Parathyroid adenoma (tissue), 2 donors: ENCODE results near the gene MICALL2.

Experiments used
- H2AFZ ChIP-seq: fragments of 300-600 bp; sonication (generic); one replicate; pipeline ENCODE4 v1.7.0; 2017; ENCODE audit warnings: antibody characterized with exemption, mild to moderate bottlenecking
- H3K27ac ChIP-seq: fragments of 300-600 bp; sonication (generic); one replicate; pipeline ENCODE4 v1.7.0; 2017
- H3K27me3 ChIP-seq: fragments of 300-600 bp; sonication (generic); one replicate; pipeline ENCODE4 v1.7.0; 2017; ENCODE audit warnings: low read length; ENCODE audit not compliant: control insufficient read depth, insufficient read depth
- H3K36me3 ChIP-seq: fragments of 300-600 bp; sonication (generic); one replicate; pipeline ENCODE4 v1.7.0; 2017; ENCODE audit warnings: low read length; ENCODE audit not compliant: control insufficient read depth, insufficient read depth
- H3K4me1 ChIP-seq: fragments of 300-600 bp; sonication (generic); one replicate; pipeline ENCODE4 v1.7.0; 2017; ENCODE audit warnings: control low read depth
- H3K4me2 ChIP-seq: fragments of 300-600 bp; sonication (generic); one replicate; pipeline ENCODE4 v1.7.0; 2017; ENCODE audit warnings: low read length
- H3K4me3 ChIP-seq: fragments of 300-600 bp; sonication (generic); one replicate; pipeline ENCODE4 v1.7.0; 2017; ENCODE audit warnings: low read depth, low read length
- H3K79me2 ChIP-seq: fragments of 300-600 bp; sonication (generic); one replicate; pipeline ENCODE4 v1.7.0; 2017; ENCODE audit warnings: control low read depth
- H3K9ac ChIP-seq: fragments of 300-600 bp; sonication (generic); one replicate; pipeline ENCODE4 v1.7.0; 2017; ENCODE audit warnings: mild to moderate bottlenecking
- H3K9me3 ChIP-seq: fragments of 300-600 bp; sonication (generic); one replicate; pipeline ENCODE4 v1.7.0; 2017; ENCODE audit warnings: low read length; ENCODE audit not compliant: control insufficient read depth
- TF ChIP-seq, protein P1 (sequence below): fragments of 300-600 bp; sonication (generic); IDR thresholded peaks from one replicate; pipeline ENCODE4 v1.7.0; 2017; ENCODE audit warnings: antibody characterized with exemption, mild to moderate bottlenecking
- donor health status: primary hyperparathyroidism.

Gene MICALL2

DNA sequence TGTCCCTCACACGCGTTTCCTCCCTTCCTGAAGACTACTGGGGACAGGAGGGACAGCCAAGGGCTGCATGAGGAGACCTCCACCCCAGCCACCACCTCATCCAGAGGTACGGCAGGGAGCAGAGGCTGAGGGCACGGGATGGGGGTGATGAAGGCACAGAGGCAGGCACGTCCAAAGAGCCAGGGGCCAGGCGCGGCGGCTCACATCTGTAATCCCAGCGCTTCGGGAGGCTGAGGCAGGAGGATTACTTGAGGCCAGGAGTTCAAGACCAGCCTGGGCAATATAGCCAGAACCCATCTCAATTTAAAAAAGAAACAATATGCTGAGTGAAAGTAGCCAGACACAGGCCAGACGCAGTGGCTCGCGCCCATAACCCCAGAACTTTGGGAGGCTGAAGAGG lies 3.3 kb downstream of the MICALL2 start:
- Histone ChIP-seq H3K9ac (no peak overlapping the region), H3K36me3 (no peaks in the 10 kb centered on the region), H3K9me3 (no peaks in the 10 kb centered on the region), H2AFZ (no peak overlapping the region), H3K4me1 (peaks cover 30% of the 10 kb centered on the region), H3K79me2 (peaks cover 8% of the 10 kb centered on the region), H3K4me2 (peak overlapping the region; percentile 73), H3K4me3 (peak overlapping the region; percentile 49), H3K27me3 (no peaks in the 10 kb centered on the region), H3K27ac (peak overlapping the region; percentile 66)
- TF ChIP-seq, protein P1, sequence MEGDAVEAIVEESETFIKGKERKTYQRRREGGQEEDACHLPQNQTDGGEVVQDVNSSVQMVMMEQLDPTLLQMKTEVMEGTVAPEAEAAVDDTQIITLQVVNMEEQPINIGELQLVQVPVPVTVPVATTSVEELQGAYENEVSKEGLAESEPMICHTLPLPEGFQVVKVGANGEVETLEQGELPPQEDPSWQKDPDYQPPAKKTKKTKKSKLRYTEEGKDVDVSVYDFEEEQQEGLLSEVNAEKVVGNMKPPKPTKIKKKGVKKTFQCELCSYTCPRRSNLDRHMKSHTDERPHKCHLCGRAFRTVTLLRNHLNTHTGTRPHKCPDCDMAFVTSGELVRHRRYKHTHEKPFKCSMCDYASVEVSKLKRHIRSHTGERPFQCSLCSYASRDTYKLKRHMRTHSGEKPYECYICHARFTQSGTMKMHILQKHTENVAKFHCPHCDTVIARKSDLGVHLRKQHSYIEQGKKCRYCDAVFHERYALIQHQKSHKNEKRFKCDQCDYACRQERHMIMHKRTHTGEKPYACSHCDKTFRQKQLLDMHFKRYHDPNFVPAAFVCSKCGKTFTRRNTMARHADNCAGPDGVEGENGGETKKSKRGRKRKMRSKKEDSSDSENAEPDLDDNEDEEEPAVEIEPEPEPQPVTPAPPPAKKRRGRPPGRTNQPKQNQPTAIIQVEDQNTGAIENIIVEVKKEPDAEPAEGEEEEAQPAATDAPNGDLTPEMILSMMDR = no peak

- peak overlapping the region; percentile 66 for H3K27ac ChIP-seq
These were observed 3.9 kb downstream of the MICALL2 start for GRCh38 chr7:1455241-1455939.

DNA sequence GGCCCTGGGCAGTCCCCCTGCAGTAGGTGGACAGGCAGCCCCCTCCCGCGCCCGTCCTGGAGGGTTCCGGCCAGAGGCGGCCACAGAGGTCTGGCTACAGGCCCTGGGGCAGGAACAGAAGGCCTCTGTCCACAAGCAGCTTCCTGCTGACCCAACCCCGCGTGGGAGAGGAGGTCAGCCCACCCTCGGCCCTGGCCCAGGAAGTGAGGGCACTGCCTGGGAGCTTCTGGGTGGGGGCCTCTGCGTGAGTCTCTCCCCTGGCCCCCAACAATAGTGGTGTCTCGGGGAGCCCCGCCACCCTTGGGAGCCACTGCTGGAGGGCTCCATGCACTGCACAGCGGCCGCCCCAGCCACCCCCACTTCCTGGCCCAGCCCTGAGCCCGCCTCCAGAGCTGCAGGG lies 4.7 kb downstream of the MICALL2 start:
- Histone ChIP-seq H3K36me3 (no peaks in the 10 kb centered on the region), H3K9me3 (no peaks in the 10 kb centered on the region), H3K27me3 (no peaks in the 10 kb centered on the region), H3K27ac (peak overlapping the region; percentile 66), H3K4me3 (no peak overlapping the region), H3K4me1 (peaks cover 20% of the 10 kb centered on the region), H3K4me2 (no peak overlapping the region), H2AFZ (no peak overlapping the region), H3K79me2 (peaks cover 8% of the 10 kb centered on the region), H3K9ac (no peak overlapping the region)
- TF ChIP-seq, protein P1 = no peak

More at GRCh38 chr7:1455241-1455939, 3.9 kb downstream of the MICALL2 start:
- Histone ChIP-seq H3K9ac (peak overlapping the region; percentile 25), H3K4me1 (peaks cover 26% of the 10 kb centered on the region), H3K79me2 (peaks cover 8% of the 10 kb centered on the region), H3K36me3 (no peaks in the 10 kb centered on the region), H3K4me3 (peak overlapping the region; percentile 49), H3K27me3 (no peaks in the 10 kb centered on the region), H3K4me2 (peak overlapping the region; percentile 73), H2AFZ (peak overlapping the region; percentile 86), H3K9me3 (no peaks in the 10 kb centered on the region)
- TF ChIP-seq, protein P1 = no peak

DNA sequence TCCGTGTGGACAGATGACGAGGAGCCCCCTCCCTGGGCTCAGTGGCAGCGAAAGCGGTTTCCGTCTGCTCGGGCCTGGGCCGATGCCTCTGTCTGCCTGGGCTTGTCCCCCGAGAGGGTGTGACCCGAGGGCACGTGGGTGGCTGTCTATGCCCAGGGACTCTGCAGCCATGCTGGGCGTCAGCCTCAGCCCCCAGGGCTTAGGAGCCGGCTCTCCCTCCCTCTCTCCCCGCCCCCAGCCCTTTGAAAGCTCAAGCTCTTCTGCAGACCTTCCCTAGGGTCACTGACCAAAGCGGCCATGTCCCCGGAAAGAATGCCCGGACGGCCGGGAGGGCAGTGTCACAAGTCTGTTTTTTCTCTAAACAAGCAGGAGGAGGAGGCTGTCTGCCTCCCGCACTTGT lies 7.1 kb downstream of the MICALL2 start:
- H3K9ac ChIP-seq = no peak overlapping the region
- no peak overlapping the region for H3K27ac ChIP-seq
- H3K4me1 ChIP-seq = peaks cover 5% of the 10 kb centered on the region

More for the DNA sequence above, 7.1 kb downstream of the MICALL2 start:
- H3K36me3 ChIP-seq = no peaks in the 10 kb centered on the region
- TF ChIP-seq, protein P1 = no peak
- no peak overlapping the region for H3K4me3 ChIP-seq
- H3K9me3 ChIP-seq = no peaks in the 10 kb centered on the region
- H3K79me2 ChIP-seq = peaks cover 4% of the 10 kb centered on the region
- H3K27me3 ChIP-seq = no peaks in the 10 kb centered on the region
- H2AFZ ChIP-seq = no peak overlapping the region
- no peak overlapping the region for H3K4me2 ChIP-seq
